VCaP (cell line): ENCODE data around the gene UGT1A3.

Experiments used
- H3K27ac ChIP-seq: fragments of 450-650 bp; 2 replicates; pipeline ENCODE4 v1.5.1; 2017
- CTCF ChIP-seq: fragments of 450-650 bp; conservative IDR thresholded peaks from 2 replicates; pipeline ENCODE4 v1.5.1; 2017; ENCODE audit warnings: mild to moderate bottlenecking, moderate library complexity

Gene UGT1A3

GRCh38 chr2:233708942-233709341 is 19.9 kb upstream of the UGT1A3 start:
- H3K27ac ChIP-seq = no peak overlapping the region

GRCh38 chr2:233711312-233712008 is 17.4 kb upstream of the UGT1A3 start:
- TF ChIP-seq CTCF = peak; percentile 92
- peak overlapping the region; percentile 32; the same call in 1 of the 2 replicates for H3K27ac ChIP-seq

More at GRCh38 chr2:233708942-233709341, 19.9 kb upstream of the UGT1A3 start:
- no peak for TF ChIP-seq CTCF

GRCh38 chr2:233712611-233713261 is 16.1 kb upstream of the UGT1A3 start, which contains the start of gene UGT1A5:
TSS of gene UGT1A5 (plus strand) at chr2:233712907. CDS start at chr2:233712992, 85 bp downstream.
- no peak for TF ChIP-seq CTCF
- H3K27ac ChIP-seq = no peak within 1 kb of the TSS

- TF ChIP-seq CTCF = no peak
- H3K27ac ChIP-seq = no peak overlapping the region
Observed at GRCh38 chr2:233713262-233713615, 15.6 kb upstream of the UGT1A3 start.

GRCh38 chr2:233714121-233714520 is 14.7 kb upstream of the UGT1A3 start:
- no peak for TF ChIP-seq CTCF
- no peak overlapping the region for H3K27ac ChIP-seq

- no peak within 1 kb of the TSS for H3K27ac ChIP-seq
- no peak for TF ChIP-seq CTCF
Observed at GRCh38 chr2:233718552-233718951, 10.3 kb upstream of the UGT1A3 start, which contains the start of gene UGT1A4. TSS of gene UGT1A4 (plus strand) at chr2:233718736. CDS start at chr2:233718821, 85 bp downstream.

GRCh38 chr2:233736868-233737653 is 8.2 kb downstream of the UGT1A3 start:
- H3K27ac ChIP-seq = peak overlapping the region; percentile 22; the same call in 1 of the 2 replicates
